ENCODE results near the gene ABAT.

DNA sequence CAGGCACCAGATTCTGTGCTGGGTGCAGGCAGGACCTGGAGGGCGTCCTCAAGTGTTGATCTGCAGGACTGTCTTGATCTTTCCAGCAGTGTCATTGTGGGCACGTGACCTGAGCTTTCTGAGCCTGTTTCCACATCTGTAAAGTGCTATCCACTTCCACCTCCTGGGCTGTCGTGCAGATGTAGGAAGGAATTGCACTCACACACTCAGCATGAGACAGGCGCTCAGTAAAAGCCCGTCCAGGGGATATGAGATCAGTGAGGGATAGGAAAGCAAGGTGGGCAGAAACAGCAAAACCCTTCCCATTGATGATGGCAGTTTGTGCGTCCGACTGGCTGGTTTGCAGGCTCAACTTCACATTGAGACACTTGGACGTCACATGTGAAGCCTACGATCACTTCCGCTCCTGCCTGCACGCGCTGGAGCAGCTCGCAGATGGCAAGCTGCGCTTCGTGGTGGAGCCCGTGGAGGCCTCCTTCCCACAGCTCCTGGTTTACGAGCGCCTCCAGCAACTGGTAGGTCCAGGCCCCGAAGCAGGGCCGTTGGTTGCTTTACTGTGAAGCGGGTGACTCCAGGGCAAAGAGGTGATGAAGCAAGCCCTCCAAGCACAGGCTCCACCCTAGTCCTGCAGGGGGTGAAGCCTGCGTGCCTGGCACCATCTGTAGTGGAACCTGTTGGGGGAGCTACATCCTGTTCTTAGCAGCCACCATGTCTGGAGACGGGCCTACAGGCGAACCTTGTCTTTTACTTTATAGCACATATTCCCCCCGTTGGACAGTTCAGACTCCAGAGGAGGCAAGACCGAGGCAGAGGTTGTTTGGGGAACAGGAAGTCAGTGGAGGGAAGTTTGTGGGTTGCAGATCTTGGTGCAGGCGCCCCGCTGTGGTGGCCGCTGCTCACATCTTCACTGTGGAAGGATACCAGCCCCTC is 29.9 kb upstream of the ABAT start:
- TF ChIP-seq, protein P1, sequence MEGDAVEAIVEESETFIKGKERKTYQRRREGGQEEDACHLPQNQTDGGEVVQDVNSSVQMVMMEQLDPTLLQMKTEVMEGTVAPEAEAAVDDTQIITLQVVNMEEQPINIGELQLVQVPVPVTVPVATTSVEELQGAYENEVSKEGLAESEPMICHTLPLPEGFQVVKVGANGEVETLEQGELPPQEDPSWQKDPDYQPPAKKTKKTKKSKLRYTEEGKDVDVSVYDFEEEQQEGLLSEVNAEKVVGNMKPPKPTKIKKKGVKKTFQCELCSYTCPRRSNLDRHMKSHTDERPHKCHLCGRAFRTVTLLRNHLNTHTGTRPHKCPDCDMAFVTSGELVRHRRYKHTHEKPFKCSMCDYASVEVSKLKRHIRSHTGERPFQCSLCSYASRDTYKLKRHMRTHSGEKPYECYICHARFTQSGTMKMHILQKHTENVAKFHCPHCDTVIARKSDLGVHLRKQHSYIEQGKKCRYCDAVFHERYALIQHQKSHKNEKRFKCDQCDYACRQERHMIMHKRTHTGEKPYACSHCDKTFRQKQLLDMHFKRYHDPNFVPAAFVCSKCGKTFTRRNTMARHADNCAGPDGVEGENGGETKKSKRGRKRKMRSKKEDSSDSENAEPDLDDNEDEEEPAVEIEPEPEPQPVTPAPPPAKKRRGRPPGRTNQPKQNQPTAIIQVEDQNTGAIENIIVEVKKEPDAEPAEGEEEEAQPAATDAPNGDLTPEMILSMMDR (IDR thresholded peaks at IDR 0.05), result no peak
- no peak for TF ChIP-seq ZFX (IDR thresholded peaks at IDR 0.05; ENCODE audit: borderline replicate concordance)
